MM.1S (cell line): ENCODE data around the gene NDUFS2.

ENCODE experiments used
- EZH2 ChIP-seq: fragments of 300-600 bp; sonication (generic); optimal IDR thresholded peaks from 2 replicates; pipeline ENCODE3; 2017; ENCODE audit warnings: low read depth, mild to moderate bottlenecking, antibody characterized with exemption, low read length, mixed read lengths
- EZH2phosphoT487 ChIP-seq: fragments of 300-600 bp; sonication (generic); IDR thresholded peaks from 2 replicates; pipeline ENCODE4 v1.6.1; 2018; ENCODE audit warnings: antibody characterized with exemption, low read length
- TF ChIP-seq, protein P1 (sequence below): fragments of 300-600 bp; sonication (generic); IDR thresholded peaks from 2 replicates; pipeline ENCODE4 v1.5.1; 2016; ENCODE audit warnings: antibody characterized with exemption, low read length, mixed read lengths

DNA sequence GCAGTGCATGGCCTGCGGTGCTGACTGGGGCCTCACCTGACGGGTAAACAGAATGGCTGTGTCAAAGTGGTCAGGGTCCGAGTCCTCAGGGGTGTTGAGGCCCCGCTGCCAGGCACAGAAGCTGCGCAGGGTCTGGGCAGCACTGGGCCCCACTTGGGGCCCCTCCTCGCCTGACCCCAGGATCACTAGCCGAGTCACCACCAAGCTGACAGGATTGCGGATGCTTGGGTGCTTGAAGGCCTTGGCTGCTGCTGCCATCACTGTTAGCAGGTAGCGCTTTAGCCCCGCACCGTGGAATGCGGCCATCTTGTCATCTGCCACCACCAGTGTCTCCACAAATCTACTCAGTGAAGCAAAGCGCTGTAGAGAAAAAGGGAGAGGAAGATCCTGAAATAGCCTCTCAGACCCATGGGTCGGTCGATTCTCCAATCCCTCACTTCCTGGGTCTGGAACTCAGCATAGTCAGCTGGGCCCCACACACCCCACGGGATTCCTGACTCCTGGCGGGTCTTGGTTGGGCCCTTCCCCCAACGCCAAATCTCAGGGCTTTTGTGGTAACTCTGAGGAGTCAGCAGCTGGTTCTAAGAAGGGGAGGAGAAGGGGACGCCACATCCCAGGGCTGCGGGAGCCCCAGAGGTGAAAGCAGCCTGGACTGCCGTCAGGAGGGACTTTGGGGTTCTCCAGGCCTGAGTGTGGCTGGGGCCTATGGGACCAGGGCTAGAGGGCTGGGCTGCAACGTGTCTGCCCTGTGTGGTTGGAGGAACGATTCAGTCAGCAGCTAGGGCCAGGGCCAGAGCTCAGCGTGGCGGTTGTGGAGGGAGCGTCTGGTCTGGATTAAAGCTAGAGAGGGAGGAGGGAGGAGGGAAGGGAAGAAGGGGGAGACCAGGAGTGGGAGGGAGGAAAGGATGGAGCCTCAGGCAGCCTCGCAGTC is 5.4 kb upstream of the NDUFS2 start:
- TF ChIP-seq, protein P1, sequence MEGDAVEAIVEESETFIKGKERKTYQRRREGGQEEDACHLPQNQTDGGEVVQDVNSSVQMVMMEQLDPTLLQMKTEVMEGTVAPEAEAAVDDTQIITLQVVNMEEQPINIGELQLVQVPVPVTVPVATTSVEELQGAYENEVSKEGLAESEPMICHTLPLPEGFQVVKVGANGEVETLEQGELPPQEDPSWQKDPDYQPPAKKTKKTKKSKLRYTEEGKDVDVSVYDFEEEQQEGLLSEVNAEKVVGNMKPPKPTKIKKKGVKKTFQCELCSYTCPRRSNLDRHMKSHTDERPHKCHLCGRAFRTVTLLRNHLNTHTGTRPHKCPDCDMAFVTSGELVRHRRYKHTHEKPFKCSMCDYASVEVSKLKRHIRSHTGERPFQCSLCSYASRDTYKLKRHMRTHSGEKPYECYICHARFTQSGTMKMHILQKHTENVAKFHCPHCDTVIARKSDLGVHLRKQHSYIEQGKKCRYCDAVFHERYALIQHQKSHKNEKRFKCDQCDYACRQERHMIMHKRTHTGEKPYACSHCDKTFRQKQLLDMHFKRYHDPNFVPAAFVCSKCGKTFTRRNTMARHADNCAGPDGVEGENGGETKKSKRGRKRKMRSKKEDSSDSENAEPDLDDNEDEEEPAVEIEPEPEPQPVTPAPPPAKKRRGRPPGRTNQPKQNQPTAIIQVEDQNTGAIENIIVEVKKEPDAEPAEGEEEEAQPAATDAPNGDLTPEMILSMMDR = no peak
- TF ChIP-seq EZH2phosphoT487 (no peak), EZH2 (no peak)
